Measurements from ENCODE around the gene MICB. TPM values are rescaled to one million over a fixed set of nuclear protein-coding genes. Genes with fewer than 3 reads are reported as not detected.

The MICB gene
- total RNA-seq, 4 donors from 2014 or later, result 0.61 to 2.6 (median 1.2) TPM

DNA sequence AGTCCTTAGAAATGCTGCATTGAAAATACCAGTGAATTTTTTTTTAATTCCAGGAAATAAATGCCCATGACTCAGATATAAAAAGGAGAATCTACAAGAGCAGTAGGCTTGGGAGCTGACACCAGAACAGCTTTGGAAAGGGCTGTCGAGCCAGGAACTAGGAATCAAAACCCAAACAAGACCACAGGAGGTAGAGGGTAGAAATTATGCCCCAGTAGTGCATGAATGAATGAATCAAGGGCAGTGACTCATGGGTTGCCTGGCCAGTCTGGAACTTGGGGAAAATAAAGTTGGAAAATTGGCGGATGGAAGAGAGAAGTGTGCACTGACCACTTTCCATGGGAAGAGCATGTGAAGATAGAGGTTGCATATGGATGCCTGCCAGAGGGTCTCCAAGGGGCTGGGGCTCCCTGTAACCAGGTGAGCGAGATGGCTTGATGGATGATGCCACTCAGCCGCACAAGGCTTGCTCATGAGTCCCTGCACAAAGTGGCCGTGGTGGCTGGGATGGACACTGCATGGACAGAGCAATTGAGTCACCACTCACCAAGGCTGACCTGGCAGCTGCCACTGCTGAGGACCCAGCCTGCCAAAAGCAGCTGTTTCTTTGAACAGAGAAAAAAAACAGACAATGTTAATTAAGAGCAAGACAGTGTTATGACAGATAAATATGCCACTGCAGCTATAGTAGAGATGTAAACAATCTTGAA, 15.7 kb downstream of the MICB start:
- no peak overlapping the region for H3K4me3 ChIP-seq (ENCODE audit: low read depth, poor library complexity, severe bottlenecking)
- intact Hi-C loops (cut with DNase I; ENCODE audit: low total_unique reads), result no loop called here
- WGBS, 2 donors, result 77 to 78% methylated on average over 4 of the region's 5 CpGs
- no peak for DNase-seq (ENCODE audit: low spot score in 2 of 2)
- no peak for TF ChIP-seq CTCF (IDR thresholded peaks at IDR 0.05)
- TF ChIP-seq POLR2A (IDR thresholded peaks at IDR 0.05), result no peak

DNA sequence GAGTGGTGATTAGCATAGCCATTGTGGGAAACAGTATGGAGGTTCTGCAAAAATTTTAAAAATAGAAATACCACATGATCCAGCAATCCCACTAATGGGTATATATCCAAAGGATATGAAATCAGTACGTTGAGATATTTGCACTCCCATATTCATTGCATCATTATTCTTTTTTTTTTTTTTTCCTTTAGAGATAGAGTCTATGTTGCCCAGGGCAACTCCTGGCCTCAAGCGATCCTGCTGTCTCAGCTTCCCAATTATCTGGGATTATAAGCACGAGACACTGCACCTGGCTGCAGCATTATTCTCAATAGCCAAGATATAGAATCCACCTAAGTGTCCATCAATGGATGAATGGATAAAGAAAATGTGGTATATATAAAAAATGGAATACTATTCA, 23.9 kb downstream of the MICB start:
- WGBS, 2 donors, result 75 to 82% methylated on average over 3 of the region's 3 CpGs
- TF ChIP-seq POLR2A (IDR thresholded peaks at IDR 0.05) (no peak), CTCF (IDR thresholded peaks at IDR 0.05) (no peak)
- no peak for DNase-seq (ENCODE audit: low spot score in 2 of 2)
- H3K4me3 ChIP-seq (ENCODE audit: low read depth, poor library complexity, severe bottlenecking), result no peak overlapping the region
- intact Hi-C loops (cut with DNase I; ENCODE audit: low total_unique reads), result no loop called here

DNA sequence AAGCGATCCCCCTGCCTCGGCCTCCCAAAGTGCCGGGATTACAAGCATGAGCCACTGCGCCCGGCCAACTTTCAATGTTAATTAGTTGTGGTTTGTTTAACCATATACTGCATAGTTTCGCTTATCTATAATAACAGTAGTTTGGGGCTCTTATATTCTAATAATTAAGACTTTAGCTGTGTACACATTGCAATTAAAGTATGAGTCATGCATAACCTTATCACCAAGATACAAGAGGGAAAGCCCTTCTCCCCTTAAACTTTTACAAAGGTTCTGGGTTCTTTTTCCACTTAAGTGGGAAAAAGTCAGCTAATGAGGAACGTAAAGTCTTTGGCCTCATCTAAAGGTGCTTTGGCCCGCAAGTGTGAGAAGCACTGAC, 27.6 kb downstream of the MICB start:
- TF ChIP-seq CTCF (IDR thresholded peaks at IDR 0.05) (no peak), POLR2A (IDR thresholded peaks at IDR 0.05) (no peak)
- H3K4me3 ChIP-seq (ENCODE audit: low read depth, poor library complexity, severe bottlenecking), result no peak overlapping the region
- 72 to 73% methylated on average over 8 of the region's 8 CpGs for WGBS, 2 donors
- DNase-seq (ENCODE audit: low spot score in 2 of 2), result no peak
- intact Hi-C loops (cut with DNase I; ENCODE audit: low total_unique reads), result no loop called here

DNA sequence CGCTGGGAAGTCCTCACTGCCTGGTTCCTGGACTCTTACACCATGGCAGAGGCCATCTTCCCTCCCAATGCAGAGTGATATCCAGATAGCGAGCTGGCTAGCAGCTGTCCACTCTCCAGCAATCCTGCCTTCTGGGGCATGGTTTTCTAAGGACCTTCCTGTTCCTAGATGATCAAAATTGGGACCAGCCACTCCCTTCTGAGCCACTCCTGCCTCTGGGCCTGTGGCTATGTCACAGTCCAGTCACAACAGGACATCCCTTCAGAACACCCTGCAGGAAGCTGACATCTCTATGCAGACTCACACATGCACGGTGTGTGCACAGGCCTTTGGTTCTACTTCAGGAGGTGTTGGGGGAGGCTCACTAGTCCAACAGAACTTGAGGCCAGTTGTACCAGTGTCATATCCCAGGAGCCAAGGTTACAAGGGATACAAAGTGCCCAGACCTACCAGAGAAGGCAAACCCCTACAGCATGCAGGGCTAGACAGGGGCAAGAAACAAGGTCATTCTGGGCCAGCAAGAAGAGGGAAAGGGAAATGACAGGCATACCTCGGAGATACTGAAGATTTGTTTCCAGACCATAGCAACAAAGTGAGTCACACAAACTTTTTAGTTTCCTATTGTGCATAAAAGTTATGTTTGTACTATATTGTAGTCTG, 28.1 kb downstream of the MICB start:
- H3K4me3 ChIP-seq (ENCODE audit: low read depth, poor library complexity, severe bottlenecking), result no peak overlapping the region
- intact Hi-C loops (cut with DNase I; ENCODE audit: low total_unique reads), result no loop called here
- no peak for DNase-seq (ENCODE audit: low spot score in 2 of 2)
- TF ChIP-seq CTCF (IDR thresholded peaks at IDR 0.05) (no peak), POLR2A (IDR thresholded peaks at IDR 0.05) (no peak)
- WGBS, 2 donors, result 58 to 70% methylated on average over 4 of the region's 4 CpGs

DNA sequence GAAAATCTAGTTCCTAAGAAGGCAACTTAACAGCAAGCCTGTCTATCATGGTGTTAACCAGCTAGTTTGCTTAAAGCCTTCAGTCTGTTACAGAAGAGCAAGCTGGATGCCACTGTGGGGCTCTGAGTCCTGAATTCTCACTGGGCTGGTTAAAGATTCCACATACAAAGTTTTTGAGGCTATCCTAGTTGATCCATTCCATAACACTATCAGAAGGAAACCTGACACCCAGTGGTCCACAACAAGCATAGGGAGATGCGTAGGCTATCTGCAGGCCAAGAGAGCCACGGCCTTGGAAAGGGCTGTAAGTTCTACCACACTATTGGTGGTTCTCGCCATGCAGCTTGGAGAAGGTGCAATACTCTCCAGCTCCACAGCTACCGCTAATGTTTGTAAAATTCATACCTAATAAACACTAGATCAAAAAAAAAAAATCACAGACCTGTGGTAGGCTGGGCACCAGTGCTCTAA, 30.4 kb downstream of the MICB start:
- TF ChIP-seq POLR2A (IDR thresholded peaks at IDR 0.05), result no peak
- TF ChIP-seq CTCF (IDR thresholded peaks at IDR 0.05), result no peak
- no peak for DNase-seq (ENCODE audit: low spot score in 2 of 2)
- intact Hi-C loops (cut with DNase I; ENCODE audit: low total_unique reads), result no loop called here

More for the DNA sequence above, 30.4 kb downstream of the MICB start:
- WGBS, 2 donors, result 76 to 82% methylated on average over 4 of the region's 4 CpGs
- H3K4me3 ChIP-seq (ENCODE audit: low read depth, poor library complexity, severe bottlenecking), result no peak overlapping the region
